ENCODE measurements around the gene HTR6.

HTR6 gene

DNA sequence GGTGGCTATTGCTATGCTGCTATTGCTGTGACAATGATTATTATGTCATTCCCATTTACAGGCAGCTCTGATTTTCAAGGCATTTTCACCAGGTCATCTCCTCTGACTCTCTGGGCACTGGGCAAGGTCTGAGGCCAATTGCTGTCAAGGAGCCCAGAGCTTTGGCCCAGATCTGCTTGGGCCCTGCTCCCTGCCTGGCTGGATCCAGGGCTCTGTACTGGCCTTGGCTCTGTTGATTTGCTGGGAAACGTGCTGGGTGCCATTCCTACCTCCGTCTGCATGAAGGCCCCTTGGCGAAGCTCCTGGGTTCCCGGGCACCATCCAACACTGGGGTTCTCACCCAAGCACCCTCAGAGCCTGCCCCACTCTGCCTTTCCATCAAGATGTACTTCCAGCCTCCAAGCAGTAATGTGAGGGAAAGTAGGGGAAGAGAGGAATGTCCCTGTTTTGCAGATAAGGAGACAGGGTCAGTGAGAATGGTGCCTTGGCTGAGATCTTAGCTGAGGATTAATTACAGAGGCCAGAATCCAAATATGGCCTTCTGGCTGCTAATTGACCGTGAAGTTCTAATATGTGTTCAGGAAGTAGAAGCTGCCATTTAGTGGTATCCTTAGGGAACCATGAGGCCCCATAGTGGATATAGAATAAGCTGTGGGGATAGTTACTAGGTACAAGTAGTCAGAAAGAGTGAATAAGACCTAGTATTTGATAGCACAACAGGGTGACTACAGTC is 63.9 kb downstream of the HTR6 start:
- DNase-seq, result no peak

- DNase-seq, result no peak
Measured at GRCh38 chr1:19730232-19730631, 65.6 kb downstream of the HTR6 start.
